Lung microvascular endothelial cell (primary cell): ENCODE measurements around the gene TFF3. TPM values are rescaled to one million over a fixed set of nuclear protein-coding genes. Genes with fewer than 3 reads are reported as not detected.

ENCODE experiments used
- DNase-seq, 2 donors: peaks; one replicate each; pipeline versions ENCODE4 v3.0.0 to v3.0.0-alpha.2; 2010; ENCODE audit warnings: low read depth in 2 of 2
- total RNA-seq: library from RNA; depleted of rRNA; stranded (reverse); fragments of >200 nt; gene quantifications from 2 replicates; pipeline ENCODE4 v1.2.1, GENCODE V29; 2014

Gene TFF3
- total RNA-seq, 1 donor from 2014 or later: 1,055 TPM

DNA sequence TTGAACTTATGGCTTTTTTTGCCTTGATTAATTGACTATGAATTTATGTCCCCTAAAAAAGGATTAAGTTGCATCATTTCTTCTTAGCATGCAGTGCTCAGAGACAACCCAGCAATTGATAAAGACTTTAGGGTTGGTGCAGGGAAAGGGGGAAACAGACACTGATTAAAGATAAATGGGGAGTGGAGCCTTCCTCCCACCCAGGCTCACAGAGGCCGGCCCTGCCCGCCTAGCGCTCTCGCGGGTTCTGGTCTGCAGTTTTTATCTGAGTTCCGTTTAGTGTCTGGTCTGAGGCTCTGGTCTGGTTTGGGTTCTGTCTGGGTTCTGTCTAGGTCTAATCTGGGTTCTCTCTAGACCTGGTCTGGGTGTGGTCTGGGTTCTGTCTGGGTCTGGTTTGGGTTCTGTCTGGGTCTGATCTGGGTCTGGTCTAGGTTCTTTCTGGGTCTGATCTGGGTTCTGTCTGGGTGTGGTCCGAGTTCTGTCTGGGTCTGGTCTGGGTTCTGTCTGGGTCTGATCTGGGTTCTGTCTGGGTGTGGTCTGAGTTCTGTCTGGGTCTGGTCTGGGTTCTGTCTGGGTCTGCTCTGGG is 48.1 kb downstream of the TFF3 start:
- no peak for DNase-seq

DNA sequence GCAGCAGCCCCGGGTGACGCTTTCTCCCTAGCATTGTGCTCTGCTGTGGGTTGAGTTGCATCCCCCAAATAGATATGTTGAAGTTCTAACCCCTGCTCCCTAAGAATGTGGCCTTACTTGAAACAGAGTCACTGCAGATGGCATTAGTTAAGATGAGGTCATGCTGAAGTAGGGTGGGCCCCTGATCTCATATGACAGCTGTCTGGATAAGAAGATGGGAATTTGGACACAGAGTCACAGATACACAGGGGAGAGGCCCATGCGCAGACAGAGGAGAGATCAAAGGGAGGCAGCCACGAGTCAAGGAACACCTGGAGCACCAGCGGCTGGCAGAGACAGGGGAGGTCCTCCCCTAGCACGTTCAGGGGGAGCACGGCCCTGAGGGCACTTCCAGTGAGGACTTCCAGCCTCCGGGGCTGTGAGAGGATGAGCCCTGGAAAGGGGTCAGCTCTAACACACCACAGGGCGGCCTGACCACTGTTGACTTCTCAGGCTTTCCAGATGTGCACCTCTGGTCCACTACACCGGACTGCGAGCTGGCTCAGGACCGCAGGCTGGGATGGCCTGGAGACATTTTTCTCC is 49.9 kb downstream of the TFF3 start:
- DNase-seq: no peak

DNA sequence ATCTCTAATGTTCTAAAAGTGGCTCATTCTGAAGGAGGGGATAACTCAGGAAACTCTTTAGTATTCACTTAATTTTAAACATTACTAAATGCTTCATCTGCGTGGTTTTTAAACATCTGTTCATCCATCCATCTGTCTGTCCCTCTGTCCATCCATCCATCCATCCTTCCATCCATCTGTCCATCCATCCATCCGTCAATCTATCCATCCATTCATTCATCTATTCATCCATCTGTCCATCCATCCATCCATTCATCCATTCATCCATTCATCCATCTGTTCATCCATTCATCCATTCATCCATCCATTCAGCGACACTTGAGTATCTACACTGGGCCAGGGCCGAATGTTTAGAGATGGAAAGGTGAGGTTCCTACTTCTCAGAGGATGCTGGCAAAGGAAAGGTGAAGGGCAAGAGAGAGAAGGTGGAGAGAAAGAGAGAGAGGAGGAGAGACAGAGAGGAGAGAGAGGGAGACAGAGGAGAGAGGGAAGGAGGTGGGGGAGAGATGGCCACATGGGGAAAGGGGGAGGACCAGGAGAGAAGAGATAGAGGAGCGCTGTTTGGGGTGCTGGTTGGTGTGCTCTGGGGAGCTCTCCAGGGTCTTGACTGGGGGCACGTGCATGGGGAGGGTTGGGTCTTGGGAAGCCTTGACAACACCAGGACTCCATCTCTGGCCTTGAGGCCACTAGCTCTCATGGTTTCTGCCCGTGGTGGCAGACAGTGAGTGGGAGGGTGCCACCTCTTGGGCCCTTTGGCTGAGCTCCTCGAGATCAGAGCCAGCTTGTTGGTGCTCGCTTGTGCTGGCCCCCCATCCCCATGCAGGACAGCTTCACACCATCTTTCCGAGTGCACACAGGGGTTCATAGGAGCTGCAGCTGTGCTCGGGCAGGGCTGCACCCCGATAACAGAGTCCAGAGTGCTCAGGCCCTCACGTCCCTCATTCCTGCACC is 50.7 kb downstream of the TFF3 start:
- no peak for DNase-seq

DNA sequence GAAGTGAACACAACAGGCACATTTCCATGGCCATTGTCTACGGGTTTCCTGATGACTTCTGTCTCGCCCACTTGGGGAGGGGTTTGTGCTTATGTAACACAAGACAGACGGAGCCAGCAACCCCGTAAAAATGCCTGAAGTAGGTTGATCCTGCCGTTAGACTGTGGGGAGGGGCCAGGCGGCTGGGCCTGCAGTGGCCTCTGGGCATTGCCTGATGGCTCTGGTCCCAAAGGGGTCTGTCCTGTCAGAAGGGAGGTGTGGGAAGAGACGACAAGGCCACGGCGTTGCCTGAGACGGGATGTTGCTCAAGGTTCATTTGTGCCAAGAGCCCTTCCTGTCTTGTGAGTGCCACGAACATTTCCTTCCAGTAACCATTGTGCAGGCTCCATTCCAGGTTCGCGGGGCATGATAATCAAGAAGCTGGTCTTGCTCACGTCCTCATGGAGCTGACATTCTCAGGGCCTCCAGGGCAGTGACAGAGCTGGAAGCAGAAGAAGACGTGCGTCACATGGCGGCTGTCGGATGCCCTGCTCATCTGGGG is 51.5 kb downstream of the TFF3 start:
- peak; percentile 88 to 90 for DNase-seq

DNA sequence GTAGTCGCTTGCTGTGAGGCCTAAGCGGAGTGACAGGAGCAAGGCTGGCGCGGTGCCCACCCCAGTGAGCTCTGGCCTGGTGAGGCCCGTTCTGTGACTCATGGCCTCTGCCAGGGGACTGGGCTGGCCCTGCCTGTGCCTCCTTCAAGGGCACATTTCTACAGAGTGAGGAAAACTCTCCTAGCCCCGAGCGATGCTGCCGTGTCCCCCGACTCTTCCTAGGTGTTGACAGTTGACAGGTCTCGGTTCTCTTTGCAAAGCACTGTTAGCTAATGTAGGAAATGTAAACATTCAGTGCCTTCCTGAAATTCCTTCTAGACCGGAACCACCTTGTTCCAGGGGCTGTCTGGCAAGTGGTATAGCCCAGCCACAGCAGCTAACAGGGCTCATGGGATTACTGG is 52.4 kb downstream of the TFF3 start:
- peak; percentile 79 to 90 for DNase-seq

DNA sequence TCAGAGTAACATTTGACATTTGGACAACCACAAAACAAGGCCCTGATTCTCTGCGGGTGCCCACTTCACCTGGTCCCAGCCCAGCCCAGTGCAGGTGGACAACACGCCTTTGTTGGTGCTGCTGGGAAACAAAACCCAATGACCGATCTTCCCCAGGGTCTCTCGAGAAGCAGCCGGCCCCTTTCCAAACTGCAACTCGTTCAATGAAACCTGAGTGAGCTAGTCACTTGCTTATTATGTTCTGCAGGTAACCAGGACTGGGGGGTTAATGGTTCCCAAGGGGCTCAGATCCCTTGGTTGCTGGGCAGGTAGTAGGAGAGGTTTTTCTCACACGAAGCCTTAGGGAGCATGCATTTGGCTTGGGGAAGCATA is 53.4 kb downstream of the TFF3 start:
- no peak for DNase-seq

Other genes with a start within 250 kb of the TFF3 start
- gene UMODL1, start 244.1 kb downstream of the TFF3 start, total RNA-seq: not detected in 2 replicates
- 76.9 and 156 TPM in 2 replicates for gene ABCG1, start 96.3 kb downstream of the TFF3 start, total RNA-seq
- gene TFF2, start 35.6 kb upstream of the TFF3 start, total RNA-seq: not detected in 2 replicates
- not detected in 2 replicates for gene TFF1, start 51.1 kb upstream of the TFF3 start, total RNA-seq
- gene TMPRSS3, start 80.6 kb upstream of the TFF3 start, total RNA-seq: not detected in 2 replicates
- gene UBASH3A, start 88.5 kb upstream of the TFF3 start, total RNA-seq: not detected in 2 replicates
- not detected in 2 replicates for gene RSPH1, start 180.8 kb upstream of the TFF3 start, total RNA-seq
- 8.3 and 13.3 TPM in 2 replicates for gene SLC37A1, start 198.4 kb upstream of the TFF3 start, total RNA-seq